Loucy (cell line): ENCODE measurements around the gene NRXN3.

ENCODE experiments used
- H2AFZ ChIP-seq: fragments of 200-600 bp; sonication (generic); 2 replicates; pipeline ENCODE4 v1.6.0; 2016; ENCODE audit warnings: antibody characterized with exemption, mild to moderate bottlenecking, low read length, moderate library complexity
- H3F3A ChIP-seq: fragments of 200-600 bp; 2 replicates; pipeline ENCODE4 v1.6.0; 2016; ENCODE audit warnings: antibody characterized with exemption, low read depth, mild to moderate bottlenecking
- H3K27me3 ChIP-seq: fragments of 200-600 bp; sonication (generic); 2 replicates; pipeline ENCODE4 v1.6.1; 2014; ENCODE audit warnings: low read length, mild to moderate bottlenecking; ENCODE audit not compliant: insufficient read depth, poor library complexity, severe bottlenecking
- H3K36me3 ChIP-seq: fragments of 200-600 bp; sonication (generic); 2 replicates; pipeline ENCODE4 v1.6.1; 2016; ENCODE audit warnings: low read length; ENCODE audit not compliant: insufficient read depth
- H3K4me1 ChIP-seq: fragments of 200-600 bp; sonication (generic); 2 replicates; pipeline ENCODE4 v1.5.1; 2014; ENCODE audit warnings: low read length, mild to moderate bottlenecking; ENCODE audit not compliant: insufficient read depth, poor library complexity, severe bottlenecking
- H3K4me2 ChIP-seq: fragments of 200-600 bp; sonication (generic); 2 replicates; pipeline ENCODE4 v1.6.0; 2014; ENCODE audit warnings: antibody characterized with exemption, low read length, low read depth, mild to moderate bottlenecking; ENCODE audit not compliant: poor library complexity, severe bottlenecking
- H3K4me3 ChIP-seq: fragments of 200-600 bp; sonication (generic); 2 replicates; pipeline ENCODE4 v1.5.1; 2014; ENCODE audit warnings: low read length, mild to moderate bottlenecking, mixed read lengths; ENCODE audit not compliant: poor library complexity, severe bottlenecking
- H3K79me2 ChIP-seq: fragments of 200-600 bp; sonication (generic); 2 replicates; pipeline ENCODE4 v1.6.1; 2014; ENCODE audit warnings: low read length; ENCODE audit not compliant: insufficient read depth
- H3K9ac ChIP-seq: fragments of 200-600 bp; sonication (generic); 2 replicates; pipeline ENCODE4 v1.6.0; 2014; ENCODE audit warnings: mild to moderate bottlenecking, low read depth, low read length, moderate library complexity; ENCODE audit not compliant: poor library complexity, severe bottlenecking
- H3K9me2 ChIP-seq: fragments of 200-600 bp; sonication (generic); replicated peaks from 2 replicates; pipeline ENCODE4 v1.6.1; 2016; ENCODE audit warnings: low read depth, low read length, mixed read lengths
- H3K9me3 ChIP-seq: fragments of 200-600 bp; sonication (generic); 2 replicates; pipeline ENCODE4 v1.6.1; 2014; ENCODE audit warnings: mild to moderate bottlenecking, antibody characterized with exemption, low read length, low read depth; ENCODE audit not compliant: insufficient read depth
- H4K20me1 ChIP-seq: fragments of 200-600 bp; sonication (generic); 2 replicates; pipeline ENCODE4 v1.6.0; 2014; ENCODE audit warnings: antibody characterized with exemption, low read length, mild to moderate bottlenecking; ENCODE audit not compliant: insufficient read depth, poor library complexity, severe bottlenecking
- CTCF ChIP-seq: fragments of 200-600 bp; sonication (generic); conservative IDR thresholded peaks from 2 replicates; pipeline ENCODE4 v1.5.1; 2014; ENCODE audit warnings: mild to moderate bottlenecking, antibody characterized with exemption, low read length
- EZH2phosphoT487 ChIP-seq: fragments of 200-600 bp; IDR thresholded peaks from 2 replicates; pipeline ENCODE4 v1.6.1; 2018; ENCODE audit warnings: antibody characterized with exemption, mild to moderate bottlenecking, moderate library complexity, borderline replicate concordance

NRXN3 gene

DNA sequence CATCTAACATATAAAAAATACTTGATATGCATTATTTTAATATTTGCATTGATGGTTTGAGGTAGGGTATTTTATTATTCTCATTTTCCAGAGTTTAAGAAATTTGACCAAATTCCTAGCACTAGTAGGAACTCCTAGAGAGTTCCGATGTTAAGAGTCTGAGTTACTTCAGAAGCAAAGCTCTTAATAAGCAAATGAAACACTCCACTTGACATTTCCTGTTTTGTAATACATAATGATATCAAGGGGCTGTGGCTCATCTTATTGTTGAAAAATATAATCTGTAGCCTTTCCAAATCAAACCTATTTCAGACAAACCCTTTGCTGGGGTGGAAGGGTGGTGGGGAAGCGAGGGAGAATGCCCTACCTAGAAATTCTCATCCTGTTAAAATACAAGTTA, 1685.6 kb downstream of the NRXN3 start:
- Histone ChIP-seq H3K4me2 (no peak overlapping the region), H3K79me2 (no peaks in the 10 kb centered on the region), H3K9me2 (no peaks in the 10 kb centered on the region), H3K36me3 (no peaks in the 10 kb centered on the region), H4K20me1 (no peaks in the 10 kb centered on the region), H3K4me1 (no peaks in the 10 kb centered on the region), H2AFZ (no peak overlapping the region), H3K9me3 (no peaks in the 10 kb centered on the region), H3F3A (no peaks in the 10 kb centered on the region), H3K27me3 (no peaks in the 10 kb centered on the region), H3K9ac (no peak overlapping the region), H3K4me3 (no peak overlapping the region)
- no peak for TF ChIP-seq CTCF
- no peak for TF ChIP-seq EZH2phosphoT487

GRCh38 chr14:79856381-79856780, 1686.2 kb downstream of the NRXN3 start:
- no peaks in the 10 kb centered on the region for H3K9me3 ChIP-seq
- no peaks in the 10 kb centered on the region for H3K79me2 ChIP-seq
- no peak overlapping the region for H3K4me2 ChIP-seq
- H3K4me3 ChIP-seq: no peak overlapping the region
- no peaks in the 10 kb centered on the region for H3K4me1 ChIP-seq
- no peaks in the 10 kb centered on the region for H3K27me3 ChIP-seq
- no peak overlapping the region for H3K9ac ChIP-seq
- no peaks in the 10 kb centered on the region for H3K36me3 ChIP-seq
- no peak for TF ChIP-seq CTCF
- no peak for TF ChIP-seq EZH2phosphoT487
- H3K9me2 ChIP-seq: no peaks in the 10 kb centered on the region
- no peak overlapping the region for H2AFZ ChIP-seq
- no peaks in the 10 kb centered on the region for H4K20me1 ChIP-seq
- H3F3A ChIP-seq: no peaks in the 10 kb centered on the region

DNA sequence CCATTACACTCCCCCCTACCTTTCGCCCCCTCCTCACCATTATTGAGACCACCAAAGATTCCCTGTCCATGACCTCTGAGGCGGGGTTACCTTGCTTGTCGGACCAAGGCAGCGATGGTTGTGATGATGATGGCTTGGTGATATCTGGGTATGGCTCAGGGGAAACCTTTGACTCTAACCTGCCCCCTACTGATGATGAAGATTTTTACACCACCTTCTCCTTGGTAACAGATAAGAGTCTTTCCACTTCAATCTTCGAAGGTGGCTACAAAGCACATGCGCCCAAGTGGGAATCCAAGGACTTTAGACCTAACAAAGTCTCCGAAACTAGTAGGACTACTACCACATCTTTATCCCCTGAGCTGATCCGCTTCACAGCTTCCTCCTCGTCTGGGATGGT, 1690.9 kb downstream of the NRXN3 start:
- H3F3A ChIP-seq: no peaks in the 10 kb centered on the region

More for the DNA sequence above, 1690.9 kb downstream of the NRXN3 start:
- no peak for TF ChIP-seq EZH2phosphoT487
- peak; percentile 67 for TF ChIP-seq CTCF
- Histone ChIP-seq H3K9ac (no peak overlapping the region), H4K20me1 (no peaks in the 10 kb centered on the region), H3K4me3 (no peak overlapping the region), H3K4me1 (no peaks in the 10 kb centered on the region), H3K9me3 (no peaks in the 10 kb centered on the region), H3K79me2 (no peaks in the 10 kb centered on the region), H2AFZ (no peak overlapping the region), H3K9me2 (no peaks in the 10 kb centered on the region), H3K36me3 (no peaks in the 10 kb centered on the region), H3K4me2 (no peak overlapping the region), H3K27me3 (no peaks in the 10 kb centered on the region)
